Adipocyte (in vitro differentiated cells): ENCODE results near the gene KCNJ6.
"Not testable (repeated sequence)": the region's sequence is repeated elsewhere in the genome, so short reads cannot be mapped to it uniquely, and the experiment has no call there.

Source experiments
- DNase-seq: peaks from one replicate; pipeline ENCODE4 v3.0.0-alpha.2; 2015; ENCODE audit warnings: low read depth
- H3K27me3 ChIP-seq: replicated peaks from 2 replicates; pipeline ENCODE4 v1.7.0; 2013; ENCODE audit warnings: mild to moderate bottlenecking, low read length, moderate library complexity; ENCODE audit not compliant: control insufficient read depth, insufficient read depth
- H3K36me3 ChIP-seq: 2 replicates; pipeline ENCODE4 v1.7.0; 2013; ENCODE audit warnings: low read length, mild to moderate bottlenecking, moderate library complexity; ENCODE audit not compliant: control insufficient read depth, insufficient read depth, severe bottlenecking
- H3K4me1 ChIP-seq: 2 replicates; pipeline ENCODE4 v1.7.0; 2013; ENCODE audit warnings: mild to moderate bottlenecking, low read length, moderate library complexity; ENCODE audit not compliant: control insufficient read depth, insufficient read depth
- H3K4me3 ChIP-seq: 2 replicates; pipeline ENCODE4 v1.7.0; 2013; ENCODE audit warnings: mild to moderate bottlenecking, low read length, moderate library complexity
- H3K9ac ChIP-seq: 2 replicates; pipeline ENCODE4 v1.7.0; 2013; ENCODE audit warnings: mild to moderate bottlenecking, low read length, moderate library complexity
- H3K9me3 ChIP-seq: 2 replicates; pipeline ENCODE4 v1.7.0; 2013; ENCODE audit warnings: mild to moderate bottlenecking, low read length, moderate library complexity; ENCODE audit not compliant: control insufficient read depth

The KCNJ6 gene

DNA sequence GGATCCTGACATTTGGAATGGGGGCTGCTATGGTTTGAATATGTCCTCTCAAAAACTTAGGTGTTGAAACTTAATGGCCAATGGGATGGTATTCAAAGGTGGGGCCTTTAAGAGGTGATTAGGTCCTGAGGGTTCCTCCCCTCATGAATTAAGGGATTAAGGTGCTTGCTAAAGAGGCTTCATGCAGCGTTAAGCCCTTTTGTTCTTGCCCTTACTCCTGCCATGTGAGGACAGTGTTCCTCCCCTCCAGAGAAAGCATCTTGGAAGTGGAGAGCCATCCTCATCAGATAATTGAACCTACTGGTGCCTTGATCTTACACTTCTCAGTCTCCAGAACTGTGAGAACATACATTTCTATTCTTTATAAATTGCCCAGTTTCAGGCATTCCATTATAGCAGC lies 146.6 kb downstream of the KCNJ6 start:
- Histone ChIP-seq H3K4me1 (no peaks in the 10 kb centered on the region), H3K36me3 (no peaks in the 10 kb centered on the region), H3K27me3 (peaks cover 22% of the 10 kb centered on the region), H3K9me3 (no peaks in the 10 kb centered on the region), H3K4me3 (no peak overlapping the region), H3K9ac (no peak overlapping the region)
- DNase-seq: no peak

- Histone ChIP-seq H3K4me3 (no peak overlapping the region), H3K27me3 (peaks cover 26% of the 10 kb centered on the region)
- DNase-seq: peak; percentile 34
These were observed 148.3 kb downstream of the KCNJ6 start for GRCh38 chr21:37767984-37768383.

DNA sequence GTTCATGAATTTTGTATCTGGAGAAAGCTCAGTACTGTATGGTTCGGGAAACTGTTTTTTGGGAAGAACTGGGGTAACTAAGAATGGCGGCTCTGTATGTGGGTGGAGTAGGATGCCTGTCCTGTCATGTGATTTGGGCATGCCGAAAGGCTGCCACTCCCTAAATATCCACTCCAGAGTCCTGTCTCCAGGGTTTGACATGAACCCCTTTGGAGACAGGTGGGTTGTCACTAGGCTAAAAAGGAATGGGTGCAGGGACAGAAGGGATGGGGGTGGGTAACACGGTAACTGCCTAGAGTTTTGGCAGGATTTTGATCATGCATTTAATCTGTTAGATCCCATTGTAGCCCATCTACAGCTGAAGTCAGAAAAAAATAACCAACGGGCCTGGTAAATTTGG lies 150.1 kb downstream of the KCNJ6 start:
- no peak overlapping the region for H3K9ac ChIP-seq
- H3K36me3 ChIP-seq: no peaks in the 10 kb centered on the region
- no peak for DNase-seq
- H3K4me1 ChIP-seq: no peaks in the 10 kb centered on the region
- peaks cover 36% of the 10 kb centered on the region for H3K27me3 ChIP-seq
- no peaks in the 10 kb centered on the region for H3K9me3 ChIP-seq
- H3K4me3 ChIP-seq: no peak overlapping the region

More at GRCh38 chr21:37767984-37768383, 148.3 kb downstream of the KCNJ6 start:
- no peaks in the 10 kb centered on the region for H3K4me1 ChIP-seq
- no peaks in the 10 kb centered on the region for H3K36me3 ChIP-seq
- H3K9me3 ChIP-seq: no peaks in the 10 kb centered on the region
- H3K9ac ChIP-seq: no peak overlapping the region

- Histone ChIP-seq H3K9me3 (no peaks in the 10 kb centered on the region), H3K4me3 (no peak overlapping the region), H3K4me1 (no peaks in the 10 kb centered on the region), H3K27me3 (peaks cover 32% of the 10 kb centered on the region), H3K9ac (no peak overlapping the region), H3K36me3 (no peaks in the 10 kb centered on the region)
- no peak for DNase-seq
These were observed 150.9 kb downstream of the KCNJ6 start for GRCh38 chr21:37765221-37765900.

GRCh38 chr21:37764691-37765090 lies 151.6 kb downstream of the KCNJ6 start:
- Histone ChIP-seq H3K27me3 (peaks cover 28% of the 10 kb centered on the region), H3K4me3 (no peak overlapping the region), H3K9ac (no peak overlapping the region), H3K36me3 (no peaks in the 10 kb centered on the region), H3K4me1 (no peaks in the 10 kb centered on the region), H3K9me3 (no peaks in the 10 kb centered on the region)
- DNase-seq: no peak

- H3K4me3 ChIP-seq: no peak overlapping the region
- DNase-seq: no peak
- no peak overlapping the region for H3K9ac ChIP-seq
- no peaks in the 10 kb centered on the region for H3K36me3 ChIP-seq
- H3K4me1 ChIP-seq: no peaks in the 10 kb centered on the region
- no peaks in the 10 kb centered on the region for H3K9me3 ChIP-seq
- H3K27me3 ChIP-seq: peaks cover 30% of the 10 kb centered on the region
These were observed 153.0 kb downstream of the KCNJ6 start for GRCh38 chr21:37763298-37763697.

DNA sequence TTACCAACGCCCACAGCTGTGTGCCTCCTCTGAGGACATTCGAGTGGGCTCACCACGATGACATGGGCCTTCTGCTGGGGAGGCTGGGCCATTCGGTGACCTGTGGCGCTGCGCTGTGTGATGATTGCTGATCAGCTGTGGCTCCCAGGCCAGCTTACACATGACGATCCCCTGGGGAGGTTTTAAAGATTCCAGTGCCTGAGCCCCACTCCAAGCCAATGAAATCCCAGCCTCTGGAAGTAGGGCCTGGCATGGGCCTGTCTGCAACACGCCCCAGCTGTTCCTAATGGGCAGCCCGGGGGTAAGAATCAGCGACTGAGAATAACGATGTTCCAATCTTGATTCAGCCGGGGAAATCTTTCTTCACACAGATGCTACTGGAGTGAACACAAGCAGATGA lies 153.7 kb downstream of the KCNJ6 start:
- Histone ChIP-seq H3K9me3 (no peaks in the 10 kb centered on the region), H3K27me3 (peaks cover 33% of the 10 kb centered on the region), H3K4me3 (no peak overlapping the region), H3K4me1 (no peaks in the 10 kb centered on the region), H3K36me3 (no peaks in the 10 kb centered on the region), H3K9ac (no peak overlapping the region)
- DNase-seq: no peak

GRCh38 chr21:37761406-37761805 lies 154.9 kb downstream of the KCNJ6 start:
- not testable (repeated sequence) for H3K9me3 ChIP-seq, DNase-seq, H3K9ac ChIP-seq, H3K4me3 ChIP-seq, H3K4me1 ChIP-seq, H3K36me3 ChIP-seq
- peaks cover 21% of the 10 kb centered on the region for H3K27me3 ChIP-seq

DNA sequence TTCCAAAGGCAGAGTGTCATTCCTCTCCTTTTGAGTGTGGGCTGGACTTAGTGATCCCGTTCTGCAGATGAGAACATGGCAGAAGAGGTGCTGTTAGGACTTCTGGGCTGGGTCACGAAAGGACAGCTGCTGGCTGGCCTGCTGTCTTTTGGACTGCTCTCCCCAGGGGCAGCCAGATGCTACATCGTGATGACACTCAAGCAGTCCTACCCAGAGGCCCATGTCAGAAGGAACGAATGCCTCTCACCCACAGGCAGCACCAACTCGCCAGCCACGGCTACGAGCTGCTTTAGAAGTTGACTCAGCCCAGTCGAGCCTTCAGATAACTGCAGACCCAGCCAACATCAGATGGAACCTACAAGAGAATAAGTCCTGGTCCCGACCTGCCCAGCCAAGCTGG lies 156.5 kb downstream of the KCNJ6 start:
- H3K36me3 ChIP-seq: no peaks in the 10 kb centered on the region
- H3K4me1 ChIP-seq: no peaks in the 10 kb centered on the region
- no peak overlapping the region for H3K9ac ChIP-seq
- H3K9me3 ChIP-seq: peaks cover 7% of the 10 kb centered on the region
- DNase-seq: no peak
- H3K4me3 ChIP-seq: no peak overlapping the region
- peaks cover 30% of the 10 kb centered on the region for H3K27me3 ChIP-seq

DNA sequence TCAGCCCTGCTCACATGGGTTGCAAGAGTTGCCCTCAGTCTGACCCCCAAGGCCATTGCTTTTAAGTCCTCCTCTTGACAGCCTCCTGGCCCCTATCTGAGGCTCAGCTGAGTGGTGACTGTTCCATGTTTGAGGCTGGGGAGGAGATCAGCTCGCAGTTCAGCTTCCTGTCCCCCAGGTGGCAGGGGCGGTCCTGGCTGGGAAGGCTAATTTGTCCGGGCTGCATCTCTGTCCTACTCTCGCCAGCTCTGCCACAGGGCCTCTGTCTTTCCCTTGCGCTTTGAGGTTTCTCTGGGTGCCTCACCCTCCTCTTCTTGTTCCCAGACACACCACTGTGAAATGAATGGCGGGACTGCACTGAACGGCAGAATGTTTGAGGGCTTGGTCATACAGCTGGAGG lies 157.3 kb downstream of the KCNJ6 start:
- peaks cover 36% of the 10 kb centered on the region for H3K27me3 ChIP-seq
- no peak overlapping the region for H3K9ac ChIP-seq
- H3K9me3 ChIP-seq: peaks cover 7% of the 10 kb centered on the region
- peak; percentile 65 for DNase-seq
- H3K4me1 ChIP-seq: no peaks in the 10 kb centered on the region
- H3K4me3 ChIP-seq: no peak overlapping the region
- H3K36me3 ChIP-seq: no peaks in the 10 kb centered on the region

DNA sequence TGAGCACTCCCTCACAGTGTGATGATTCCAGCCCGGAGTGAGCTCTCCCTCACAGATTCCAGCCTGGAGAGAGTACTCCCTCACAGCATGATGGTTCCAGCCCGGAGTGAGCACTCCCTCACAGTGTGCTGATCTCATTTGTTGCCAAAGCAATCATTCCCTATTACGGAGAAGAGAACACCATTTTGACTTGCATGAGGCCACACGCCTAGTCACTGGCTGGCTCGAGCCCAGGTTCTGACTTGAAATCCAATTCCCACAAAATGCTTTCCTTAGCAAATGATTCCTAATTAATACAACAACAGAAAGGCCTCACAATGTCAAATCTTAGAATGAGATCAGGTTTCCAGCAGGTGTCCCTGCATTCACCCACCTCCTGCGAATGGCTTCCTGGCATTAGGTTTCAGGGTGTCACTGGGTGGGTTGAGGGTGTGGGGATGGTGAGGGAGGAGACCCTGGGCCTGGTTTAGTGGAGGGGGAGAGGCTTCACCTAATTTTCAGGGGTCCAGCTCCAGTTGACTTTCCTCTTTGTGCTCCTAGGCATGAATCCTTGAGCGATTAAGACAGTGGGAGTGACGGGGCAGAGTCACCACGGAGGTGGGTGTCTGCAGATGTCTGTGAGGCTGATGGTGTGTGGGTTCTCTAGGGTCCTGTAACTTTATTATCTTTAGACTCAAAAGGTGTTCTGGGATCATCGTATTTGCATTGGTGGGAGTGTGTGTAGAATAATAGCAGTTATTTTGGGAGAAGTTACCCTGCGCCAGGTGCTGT lies 158.5 kb downstream of the KCNJ6 start:
- Histone ChIP-seq H3K9me3 (peaks cover 7% of the 10 kb centered on the region), H3K4me3 (no peak overlapping the region), H3K36me3 (no peaks in the 10 kb centered on the region), H3K9ac (no peak overlapping the region), H3K4me1 (no peaks in the 10 kb centered on the region), H3K27me3 (peaks cover 42% of the 10 kb centered on the region)
- DNase-seq: no peak
